Hypothalamus (tissue), 51 donors: Measurements from ENCODE around the gene SOCS1.

Source experiments
- DNase-seq, 51 donors: peaks; one replicate each; lab custom pipeline; 2025; lab: John Stamatoyannopoulos, UW

The SOCS1 gene

DNA sequence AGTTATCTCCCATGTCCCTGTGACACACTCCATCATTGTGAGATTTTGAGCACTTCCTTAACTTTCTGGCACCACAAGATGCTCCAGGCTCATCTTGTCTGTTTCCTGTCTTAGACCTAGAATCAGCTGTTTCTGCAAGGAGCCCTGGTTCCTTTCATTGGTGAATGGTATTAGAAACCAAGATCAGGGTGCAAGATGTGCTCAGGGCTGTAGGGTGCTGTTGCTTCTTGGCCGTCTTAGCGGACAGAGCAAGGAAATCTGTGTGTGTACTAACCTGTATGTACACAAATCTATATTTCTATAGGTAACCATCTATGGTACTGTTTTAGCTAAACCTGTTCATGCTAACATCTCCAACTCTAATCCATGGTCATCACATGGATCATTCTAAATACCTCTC lies 33.2 kb upstream of the SOCS1 start:
- DNase-seq: no peak

DNA sequence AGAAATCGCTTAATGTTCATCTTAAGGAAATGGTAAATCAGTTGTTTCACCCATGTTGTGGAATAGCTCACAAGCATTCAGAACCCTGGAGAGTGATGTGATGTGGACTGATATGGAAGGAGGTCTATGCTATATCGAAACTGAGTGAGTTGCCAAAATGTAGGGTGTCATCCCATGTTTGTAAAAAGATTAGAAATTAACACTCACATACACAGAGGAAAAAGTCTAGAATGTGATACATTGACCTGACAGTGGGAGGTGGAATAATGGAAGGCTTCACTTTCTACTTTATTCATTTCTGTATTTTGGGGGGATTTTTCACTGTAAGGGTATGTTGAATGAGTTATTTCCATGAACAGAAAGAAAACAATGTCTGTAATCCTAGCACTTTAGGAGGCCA lies 29.8 kb upstream of the SOCS1 start:
- no peak for DNase-seq

DNA sequence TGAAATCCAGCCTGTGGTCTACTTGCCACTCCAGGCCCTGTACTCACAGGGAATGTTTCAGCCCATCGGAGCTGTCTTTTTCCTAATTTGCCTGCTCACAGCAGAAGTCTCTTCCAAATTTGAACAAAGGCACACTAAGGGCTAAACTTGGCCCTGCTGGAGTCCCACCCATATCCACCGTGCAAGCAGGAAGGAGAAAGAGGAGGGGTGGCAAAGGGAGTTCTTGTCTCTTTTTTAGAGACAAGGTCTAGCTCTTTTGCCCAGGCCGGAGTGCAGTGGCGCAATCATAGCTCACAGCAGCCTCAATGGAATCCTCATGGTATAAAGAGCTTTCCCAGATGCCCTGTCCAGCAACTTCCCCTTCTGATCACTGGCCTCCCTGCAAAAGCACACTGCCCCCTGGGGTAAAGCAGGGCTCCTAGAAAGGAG lies 27.8 kb upstream of the SOCS1 start:
- DNase-seq: no peak

DNA sequence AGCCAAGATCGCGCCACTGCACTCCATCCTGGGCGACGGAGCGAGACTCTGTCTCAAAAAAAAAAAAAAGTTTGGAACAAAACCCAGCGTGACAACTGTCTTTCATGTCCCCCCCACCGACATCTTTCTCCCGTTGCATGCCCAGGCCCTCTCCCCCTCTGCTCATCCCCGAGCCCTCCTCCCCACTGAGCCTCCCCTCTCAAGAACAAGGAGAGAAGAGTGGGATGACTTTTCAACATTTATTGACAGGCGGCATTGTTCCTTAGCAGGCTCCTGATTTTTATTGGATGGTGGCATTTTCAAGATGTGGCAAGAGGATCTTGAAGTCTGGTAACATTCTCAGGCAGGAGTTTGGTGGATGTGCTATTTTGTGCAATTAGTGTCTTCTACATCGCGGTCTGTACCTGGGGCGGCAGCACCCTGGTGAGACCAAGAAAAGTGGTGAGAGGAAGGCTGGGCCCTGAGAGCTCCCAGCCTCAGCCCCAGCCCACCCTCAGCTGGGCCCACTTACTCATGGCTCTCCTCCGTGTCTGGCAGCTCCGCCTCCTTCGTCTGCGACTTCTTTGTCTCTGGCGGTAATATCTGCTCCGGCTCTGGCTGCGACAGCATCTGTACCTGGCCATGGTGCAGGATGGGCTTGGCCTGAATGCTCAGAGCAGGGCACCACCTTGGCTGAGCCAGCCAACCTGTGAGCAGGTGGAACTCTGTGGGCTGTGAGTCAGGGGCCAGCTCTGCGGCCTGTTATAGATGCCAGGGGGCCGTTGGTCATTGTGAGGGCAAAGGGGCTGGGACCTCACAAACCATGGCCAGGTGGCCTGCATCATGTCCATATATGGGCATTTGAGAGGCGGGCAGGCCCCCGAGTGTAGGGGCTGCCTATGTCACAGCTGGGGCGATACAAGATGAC lies 24.9 kb upstream of the SOCS1 start, which contains the start of gene PRM1:
Gene PRM1 (minus strand): TSS at position 715 of the 907 bp plus-strand sequence. CDS start 92 bp downstream, at position 623.
- no peak for DNase-seq

DNA sequence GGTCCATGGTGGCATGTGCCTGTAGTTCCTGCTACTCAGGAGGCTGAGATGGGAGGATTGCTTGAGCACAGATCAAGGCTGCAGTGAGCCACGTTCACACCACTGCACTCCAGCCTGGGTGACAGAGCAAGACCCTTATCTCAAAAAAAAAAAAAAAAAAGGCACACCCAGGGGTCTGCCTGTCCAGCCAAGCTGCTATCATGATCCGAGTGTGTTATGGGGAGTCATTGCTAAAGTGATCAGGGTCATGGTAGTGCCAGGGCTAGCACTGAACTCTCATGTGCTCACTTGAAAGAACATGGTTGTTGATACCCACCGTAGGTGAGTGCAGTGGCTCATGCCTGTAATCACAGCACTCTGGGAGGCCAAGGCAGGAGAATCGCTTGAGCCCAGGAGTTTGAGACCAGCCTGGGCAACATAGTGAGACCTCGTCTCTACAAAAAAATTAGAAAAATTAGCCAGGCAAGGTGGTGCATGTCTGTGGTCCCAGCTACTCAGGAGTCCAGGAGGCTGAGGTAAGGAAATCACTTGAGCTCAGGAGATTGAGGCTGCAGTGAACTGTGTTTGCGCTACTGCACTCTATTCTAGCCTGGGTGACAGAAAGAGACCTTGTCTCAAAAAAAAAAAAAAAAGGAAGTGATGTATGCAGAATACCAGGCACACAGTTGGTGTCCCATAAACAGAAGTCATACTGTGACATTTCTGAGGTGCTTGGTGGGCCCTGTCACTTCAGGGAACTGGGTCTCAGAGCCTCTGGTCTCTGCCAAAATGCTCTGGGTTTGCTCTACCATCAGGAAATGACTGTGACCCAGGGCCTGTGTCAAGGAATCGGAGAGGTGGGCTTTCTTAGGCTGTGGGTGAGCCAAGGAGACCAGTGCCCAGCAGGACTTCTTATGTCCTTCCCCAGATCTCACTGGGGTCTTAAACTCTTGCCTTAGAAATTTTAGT lies 23.0 kb upstream of the SOCS1 start:
- no peak for DNase-seq

DNA sequence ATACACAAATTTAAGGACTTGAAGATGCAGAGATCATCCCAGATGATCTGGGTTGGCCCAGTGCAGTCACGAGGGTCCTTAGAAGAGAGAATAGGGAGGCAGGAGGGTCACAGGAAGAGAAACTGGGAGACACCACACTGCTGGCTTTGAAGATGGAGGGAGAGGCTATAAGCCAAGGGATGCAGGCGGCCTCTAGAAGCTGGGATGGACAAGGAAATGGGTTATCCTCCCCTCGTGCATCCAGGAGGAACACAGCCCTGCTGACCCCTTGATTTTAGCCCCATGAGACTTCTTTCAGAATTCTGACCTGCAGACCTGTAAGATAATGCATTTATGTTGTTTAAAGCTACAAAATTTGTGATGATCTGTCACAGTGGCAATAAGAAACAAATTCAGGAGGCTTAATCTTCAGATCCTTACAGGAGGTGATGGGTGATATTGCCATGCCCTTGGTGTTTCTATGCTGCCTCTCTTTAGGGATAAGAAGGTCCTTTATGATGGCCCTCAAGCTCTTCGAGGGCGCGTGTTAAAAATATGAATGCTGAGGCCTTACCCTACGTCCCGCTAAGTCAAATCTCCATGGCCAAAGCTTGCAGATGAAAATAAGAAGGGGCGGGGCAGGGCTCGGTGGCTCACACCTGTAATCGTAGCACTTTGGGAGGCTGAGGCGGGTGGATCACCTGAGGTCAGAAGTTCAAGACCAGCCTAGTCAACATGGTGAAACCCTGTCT lies 21.8 kb upstream of the SOCS1 start:
- DNase-seq: no peak

DNA sequence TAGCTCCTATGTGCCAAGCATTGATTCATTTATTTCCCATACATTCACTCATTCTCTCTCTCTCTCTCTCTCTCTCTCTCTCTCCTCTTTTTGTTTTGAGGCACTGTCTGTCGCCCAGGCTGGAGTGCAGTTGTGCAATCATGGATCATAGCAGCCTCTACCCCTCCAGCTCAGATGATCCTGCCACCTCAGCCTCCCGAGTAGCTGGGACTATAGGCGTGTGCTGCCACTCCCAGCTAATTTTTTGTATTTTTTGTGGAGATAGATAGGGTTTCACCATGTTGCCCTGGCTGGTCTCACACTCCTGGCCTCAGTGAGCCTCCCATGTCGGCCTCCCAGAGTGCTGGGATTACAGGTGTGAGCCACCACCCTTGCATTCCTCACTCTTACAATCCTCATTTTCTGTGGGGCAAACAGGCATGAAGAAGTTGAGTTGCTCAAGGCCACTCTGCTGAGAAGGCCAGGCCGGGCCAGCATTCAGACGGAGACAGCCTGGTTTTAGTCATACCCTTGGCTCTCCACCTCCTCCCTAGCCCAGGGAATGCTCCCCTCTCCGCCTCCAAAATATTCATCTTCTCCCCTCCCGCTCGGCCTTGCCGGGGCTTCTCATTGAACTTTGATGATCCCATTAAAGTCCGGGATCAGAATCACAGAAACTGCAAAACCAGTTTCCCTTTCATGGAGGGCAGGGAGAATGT lies 21.0 kb upstream of the SOCS1 start:
- no peak for DNase-seq

DNA sequence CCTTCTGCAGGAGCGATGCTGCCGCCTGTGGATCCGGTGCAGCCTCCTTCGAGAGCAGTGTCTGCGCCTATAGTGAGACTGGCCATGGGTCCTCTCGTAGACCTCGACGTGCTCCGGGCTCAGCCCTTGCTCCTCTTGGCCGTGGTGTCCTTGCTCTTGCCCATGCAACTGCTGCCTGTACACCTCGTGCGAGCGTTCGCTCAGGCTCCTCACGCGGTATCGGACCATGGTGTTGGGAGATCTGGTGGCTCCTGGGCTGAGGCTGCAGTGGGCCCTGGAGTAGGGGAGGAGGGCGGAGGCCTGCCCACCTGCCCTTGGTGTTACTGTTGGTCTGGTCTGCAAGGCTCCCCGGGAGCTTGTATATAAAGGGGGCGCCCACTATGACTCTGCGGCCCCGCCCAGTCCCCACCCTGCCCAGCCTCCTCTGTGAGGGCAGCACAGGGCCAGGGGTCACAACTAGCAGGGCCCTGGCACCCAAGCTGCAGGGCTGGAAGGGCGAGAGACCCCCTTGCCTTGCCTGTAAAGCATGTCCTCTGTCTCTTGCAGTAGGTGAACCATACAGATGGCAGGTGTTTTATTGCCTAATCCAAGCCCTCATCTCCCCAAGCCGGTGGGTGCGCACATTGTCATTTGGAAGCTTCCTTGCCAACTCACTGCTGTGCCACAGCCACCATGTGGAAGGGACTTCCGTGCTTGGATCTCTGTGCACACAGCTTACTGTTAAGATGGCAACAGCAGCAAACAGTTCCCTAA lies 20.3 kb upstream of the SOCS1 start, which contains the start of gene PRM2:
Gene PRM2 (minus strand): TSS at position 338 of the 753 bp plus-strand sequence. CDS start 110 bp downstream, at position 228.
- no peak for DNase-seq

DNA sequence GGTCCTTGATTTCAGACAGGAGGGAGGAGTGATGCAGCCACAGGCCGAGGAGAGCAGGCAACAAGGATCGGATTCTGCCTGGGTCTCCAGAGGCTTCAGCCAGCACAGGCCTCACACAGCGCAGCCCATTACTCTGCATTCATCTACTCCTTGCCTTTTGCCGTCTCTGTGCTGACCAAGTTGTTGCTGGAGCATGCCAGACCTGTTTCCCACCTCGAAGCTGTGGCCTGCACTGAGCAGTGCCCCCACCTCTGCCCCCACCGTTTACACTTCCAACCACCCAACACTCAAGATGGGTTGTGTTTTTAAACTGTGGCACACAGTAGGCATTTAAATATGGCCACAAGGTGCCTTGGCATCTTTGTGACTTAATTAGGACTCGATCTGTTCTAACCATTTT lies 19.0 kb upstream of the SOCS1 start:
- no peak for DNase-seq

DNA sequence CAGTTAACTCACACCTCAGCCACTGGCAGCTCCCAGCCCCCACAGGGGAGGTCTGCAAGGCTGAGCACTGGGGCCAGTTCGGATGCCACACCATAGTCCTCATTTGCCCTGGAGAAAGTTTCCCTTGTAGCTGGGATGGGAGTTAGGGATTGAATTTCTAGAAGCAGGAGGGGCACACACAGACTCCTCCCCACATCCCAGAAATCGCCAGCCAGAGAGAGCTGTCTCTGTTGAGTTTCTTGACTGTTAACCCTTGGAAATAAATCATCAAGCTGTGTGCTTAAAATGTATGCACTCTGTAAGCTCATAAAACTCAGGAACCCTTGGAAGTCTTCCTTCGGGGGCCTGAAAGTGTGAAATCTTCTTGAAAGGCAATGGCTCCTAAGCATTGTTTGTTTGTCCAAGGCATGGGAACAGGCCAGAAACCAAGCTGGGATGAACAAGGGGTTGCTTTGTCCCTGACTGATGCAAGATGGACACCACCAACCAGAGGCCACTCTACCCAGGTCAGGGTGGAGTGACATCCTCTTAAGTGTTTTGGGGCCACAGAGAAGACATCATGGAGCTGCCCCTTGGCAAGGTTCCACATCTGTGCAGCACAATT lies 17.8 kb upstream of the SOCS1 start:
- no peak for DNase-seq

DNA sequence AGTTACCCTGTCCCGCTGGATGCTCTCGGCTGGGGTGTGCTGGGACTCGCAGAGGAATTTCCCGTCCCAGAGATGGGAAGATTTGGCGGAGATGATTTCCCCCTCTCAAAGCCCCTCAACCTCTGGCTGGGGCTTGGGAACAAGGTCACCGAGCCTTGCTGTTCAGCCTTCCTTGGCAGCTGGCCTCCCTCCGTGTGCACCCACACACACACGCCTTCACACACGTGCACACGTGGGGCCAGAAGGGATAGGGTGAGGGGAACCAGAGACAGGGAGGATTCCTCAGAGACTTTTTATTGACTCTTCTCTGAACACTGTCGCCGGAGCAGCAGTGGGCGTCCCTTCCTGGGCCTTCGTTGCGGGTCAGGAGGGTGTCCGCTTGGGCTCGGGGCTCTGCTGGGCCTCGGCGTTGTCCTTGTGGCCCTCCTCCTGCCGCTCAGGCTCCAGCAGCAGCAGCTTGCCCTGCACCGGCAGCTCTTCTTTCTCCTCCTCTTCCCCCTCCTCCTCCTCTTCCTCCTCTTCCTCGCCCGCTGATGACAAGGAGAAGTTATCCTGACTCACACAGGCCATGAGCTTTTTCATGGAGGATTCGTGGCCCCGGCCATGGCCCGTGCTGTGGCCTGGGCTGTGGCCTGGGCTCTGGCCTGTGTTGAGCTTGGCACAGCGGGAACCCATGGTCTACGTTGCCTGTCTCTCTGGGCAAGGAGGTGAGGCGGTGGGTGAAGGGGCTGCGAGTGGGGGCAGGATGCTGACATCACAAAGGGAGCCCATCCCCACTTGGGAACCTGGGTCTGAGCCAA lies 17.1 kb upstream of the SOCS1 start, which contains the start of gene PRM3:
Gene PRM3 (minus strand): TSS at position 709 of the 800 bp plus-strand sequence. CDS start 34 bp downstream, at position 675.
- no peak for DNase-seq

DNA sequence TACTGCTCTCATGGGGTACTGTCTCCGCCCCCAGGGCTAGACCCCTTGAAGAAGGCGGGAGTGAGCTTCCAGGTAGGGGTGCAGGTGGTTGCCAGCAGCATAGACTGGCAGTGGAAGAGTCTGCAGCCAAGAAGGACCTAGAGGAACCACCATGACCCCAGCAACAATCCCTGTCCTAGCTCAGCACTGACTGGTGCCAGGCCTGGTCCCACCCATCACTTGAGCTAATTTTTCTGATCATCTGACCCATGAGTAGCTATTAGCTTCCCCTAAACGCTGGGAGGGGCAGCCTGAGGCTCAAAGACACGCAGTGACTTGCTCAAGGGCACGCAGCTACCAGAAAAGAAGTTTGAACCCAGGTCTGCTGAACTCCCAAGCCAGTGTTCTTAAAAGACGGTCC lies 16.5 kb upstream of the SOCS1 start:
- no peak for DNase-seq

DNA sequence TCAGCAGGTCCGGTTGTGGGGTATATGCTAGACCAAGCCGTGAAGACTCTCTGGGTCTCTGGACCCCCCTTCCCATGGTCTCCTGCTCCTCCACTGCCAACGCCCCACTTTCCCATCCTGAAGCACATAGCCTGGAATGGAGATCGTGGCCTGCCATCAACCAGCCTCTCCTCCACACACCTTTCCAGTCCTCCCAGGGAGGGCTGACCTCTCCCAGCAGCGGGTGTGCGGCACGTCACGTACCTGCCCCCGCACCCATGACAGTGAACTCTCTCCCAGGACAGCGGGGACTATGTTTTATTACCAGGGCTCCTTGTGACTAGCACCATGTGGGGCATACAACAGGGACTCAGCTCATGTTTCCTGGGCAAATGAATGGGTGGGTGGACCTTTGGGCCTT lies 15.6 kb upstream of the SOCS1 start:
- DNase-seq: no peak

DNA sequence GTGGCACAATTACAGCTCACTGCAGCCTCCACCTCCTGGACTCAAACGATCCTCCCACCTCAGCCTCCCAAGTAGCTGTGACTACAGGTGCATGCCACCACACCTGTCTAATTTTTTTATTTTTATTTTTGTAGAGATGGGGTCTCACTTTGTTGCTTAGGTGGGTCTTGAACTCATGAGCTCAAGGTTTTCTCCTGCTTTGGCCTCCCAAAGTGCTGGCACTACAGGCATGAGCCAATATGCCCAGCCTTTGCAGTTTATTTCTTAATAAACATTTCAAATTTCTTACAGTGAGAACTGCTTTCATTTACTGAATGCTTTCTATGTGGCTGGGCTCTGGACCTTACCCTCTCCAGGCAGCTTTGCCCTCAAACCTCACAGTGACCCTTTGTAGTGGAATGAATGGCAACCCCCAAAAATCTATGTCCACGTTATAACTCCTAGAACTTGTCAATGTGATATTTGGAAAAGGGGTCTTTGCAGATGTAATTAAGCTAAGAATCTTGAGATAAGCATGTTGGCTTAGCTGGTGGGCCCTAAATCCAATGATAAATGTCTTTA lies 14.7 kb upstream of the SOCS1 start:
- DNase-seq: no peak

DNA sequence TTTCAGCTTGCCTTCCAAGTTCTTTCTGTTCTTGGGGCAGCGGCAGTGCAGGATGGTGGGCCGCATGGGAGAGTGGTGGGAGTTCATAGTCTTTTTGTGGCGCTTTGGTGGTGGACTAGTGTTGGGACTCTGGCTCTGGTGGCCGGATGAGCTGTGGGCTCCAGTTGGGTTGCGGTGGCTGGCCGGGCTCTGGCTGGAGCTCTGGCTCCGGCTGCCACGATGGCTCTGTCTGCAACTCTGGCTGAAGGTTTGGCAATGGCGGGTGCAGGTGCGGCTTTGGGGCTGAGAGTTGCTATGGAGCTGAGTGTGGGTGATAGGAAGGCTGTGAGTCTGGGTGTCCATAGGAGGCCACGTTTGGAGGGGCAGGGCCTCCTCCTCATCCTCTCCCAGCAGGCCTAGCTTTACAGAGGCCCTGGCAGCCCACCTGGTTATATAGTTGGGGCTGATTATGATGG lies 12.9 kb upstream of the SOCS1 start, which contains the start of gene TNP2:
Gene TNP2 (minus strand): TSS at position 405 of the 455 bp plus-strand sequence. CDS start 63 bp downstream, at position 342.
- no peak for DNase-seq

DNA sequence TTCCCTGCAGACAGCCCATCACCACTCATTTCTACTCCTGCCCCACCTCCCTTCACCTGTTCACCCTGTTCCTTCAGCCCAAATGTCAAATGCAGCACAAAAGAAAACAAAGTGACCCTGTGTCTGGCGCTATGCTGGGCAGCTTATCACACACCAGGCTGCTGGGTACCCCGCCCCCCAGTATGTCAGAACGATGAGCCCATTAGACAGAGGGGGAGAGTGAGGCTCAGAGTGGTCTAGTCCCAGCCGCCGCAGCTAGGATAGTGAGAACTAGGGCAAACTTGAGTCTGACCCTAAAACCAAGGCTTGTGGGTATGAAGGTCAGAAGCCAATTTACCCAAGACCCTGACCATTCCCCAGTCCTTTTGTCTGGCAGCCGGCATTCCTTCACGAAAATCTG lies 9.1 kb upstream of the SOCS1 start:
- DNase-seq: no peak

DNA sequence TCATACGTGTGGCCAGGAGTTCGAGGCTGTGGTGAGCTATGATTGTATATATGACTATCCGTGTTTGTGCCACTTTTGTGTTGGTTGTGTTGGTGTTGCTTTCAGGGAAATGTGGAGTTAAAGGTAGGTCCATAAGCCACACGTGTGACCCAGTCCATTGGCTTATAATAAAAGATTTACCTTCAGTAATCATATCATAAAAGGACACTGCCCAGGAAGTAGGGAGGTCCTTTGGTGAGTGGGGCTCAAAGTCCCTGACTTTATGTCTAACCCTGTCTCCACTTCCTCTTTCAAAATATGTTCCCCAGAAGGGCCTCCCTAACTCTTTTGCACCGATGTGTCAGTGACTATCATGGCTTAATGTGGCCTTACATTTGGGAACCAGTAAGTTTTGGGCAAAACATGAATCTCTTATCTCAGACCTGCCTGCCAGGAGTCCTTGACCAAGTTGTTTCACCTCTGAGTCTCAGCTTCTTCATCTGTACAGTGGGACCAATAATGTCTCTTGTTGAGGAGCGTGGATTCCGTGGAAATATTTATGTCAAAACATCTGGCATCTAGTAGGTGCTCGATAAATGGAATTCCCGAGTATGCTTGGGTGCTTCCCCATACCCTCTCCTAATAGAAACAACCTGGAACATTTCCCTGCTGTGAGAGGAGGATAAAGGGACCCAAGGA lies 8.3 kb upstream of the SOCS1 start:
- no peak for DNase-seq
